Fibroblast of mammary gland (primary cell): ENCODE measurements around the gene HOXA7.
A peak's percentile ranks its signal among the peaks of the same experiment; 100 is the strongest.

Experiments used
- DNase-seq: peaks from one replicate; pipeline ENCODE4 v3.0.0-alpha.2; 2010; ENCODE audit warnings: low read depth
- H3K4me3 ChIP-seq: 2 replicates; pipeline ENCODE4 v1.5.1; 2011; ENCODE audit warnings: low read depth, mild to moderate bottlenecking, low read length, moderate library complexity; ENCODE audit not compliant: control insufficient read depth
- TF ChIP-seq, protein P1 (sequence below): conservative IDR thresholded peaks from 2 replicates; pipeline ENCODE4 v1.5.1; 2011; ENCODE audit warnings: low read depth, low read length, inconsistent platforms; ENCODE audit not compliant: control insufficient read depth, insufficient read depth

The HOXA7 gene

DNA sequence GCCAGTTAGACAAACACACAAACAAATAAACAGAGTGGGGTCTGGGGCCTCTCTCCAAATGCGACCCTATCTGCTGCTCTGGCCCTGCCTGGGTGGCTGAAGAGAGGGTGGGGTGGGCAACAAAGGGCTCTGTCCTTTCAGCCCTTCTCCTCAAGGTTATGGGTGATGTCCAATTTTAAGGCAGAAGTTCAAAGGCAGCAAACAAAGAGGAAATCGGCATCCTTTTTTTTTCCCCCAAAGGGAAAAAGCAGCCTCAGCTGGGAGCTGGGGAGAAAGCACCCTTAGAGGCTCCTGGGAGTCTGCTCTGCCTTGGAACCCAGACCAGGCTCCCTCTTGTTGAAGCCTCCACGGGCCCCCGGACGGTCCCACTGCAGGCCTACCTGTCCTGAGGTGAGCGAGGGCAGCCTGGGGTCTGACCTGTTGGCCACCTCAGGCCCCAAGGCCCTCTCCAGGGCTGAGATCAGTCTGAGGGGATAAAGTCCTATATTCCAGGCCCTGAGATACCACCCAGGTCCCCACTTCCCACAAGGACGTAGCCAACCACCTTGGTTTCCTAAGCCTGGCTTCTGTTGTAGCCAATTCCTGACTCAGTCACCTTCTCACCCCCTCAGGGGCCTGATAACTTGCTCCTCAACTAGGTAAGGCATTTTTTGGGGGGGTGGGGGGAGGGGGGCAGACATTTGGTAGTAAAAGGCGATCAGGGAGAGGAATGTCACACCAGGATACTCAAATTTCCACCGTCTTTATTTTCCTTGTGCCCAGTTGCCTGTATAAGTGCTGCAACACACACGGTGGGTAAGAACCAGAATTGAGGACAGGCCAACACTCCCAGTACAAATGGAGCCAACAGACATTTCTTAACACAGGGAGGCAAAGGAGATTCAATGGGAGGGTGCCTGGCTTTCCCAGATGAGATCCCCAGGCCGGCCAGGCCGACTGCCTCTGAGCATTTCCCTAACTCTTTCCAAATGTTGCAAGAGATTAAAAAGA, 24.3 kb upstream of the HOXA7 start:
- H3K4me3 ChIP-seq: no peak overlapping the region
- no peak for DNase-seq
- TF ChIP-seq, protein P1, sequence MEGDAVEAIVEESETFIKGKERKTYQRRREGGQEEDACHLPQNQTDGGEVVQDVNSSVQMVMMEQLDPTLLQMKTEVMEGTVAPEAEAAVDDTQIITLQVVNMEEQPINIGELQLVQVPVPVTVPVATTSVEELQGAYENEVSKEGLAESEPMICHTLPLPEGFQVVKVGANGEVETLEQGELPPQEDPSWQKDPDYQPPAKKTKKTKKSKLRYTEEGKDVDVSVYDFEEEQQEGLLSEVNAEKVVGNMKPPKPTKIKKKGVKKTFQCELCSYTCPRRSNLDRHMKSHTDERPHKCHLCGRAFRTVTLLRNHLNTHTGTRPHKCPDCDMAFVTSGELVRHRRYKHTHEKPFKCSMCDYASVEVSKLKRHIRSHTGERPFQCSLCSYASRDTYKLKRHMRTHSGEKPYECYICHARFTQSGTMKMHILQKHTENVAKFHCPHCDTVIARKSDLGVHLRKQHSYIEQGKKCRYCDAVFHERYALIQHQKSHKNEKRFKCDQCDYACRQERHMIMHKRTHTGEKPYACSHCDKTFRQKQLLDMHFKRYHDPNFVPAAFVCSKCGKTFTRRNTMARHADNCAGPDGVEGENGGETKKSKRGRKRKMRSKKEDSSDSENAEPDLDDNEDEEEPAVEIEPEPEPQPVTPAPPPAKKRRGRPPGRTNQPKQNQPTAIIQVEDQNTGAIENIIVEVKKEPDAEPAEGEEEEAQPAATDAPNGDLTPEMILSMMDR: no peak

DNA sequence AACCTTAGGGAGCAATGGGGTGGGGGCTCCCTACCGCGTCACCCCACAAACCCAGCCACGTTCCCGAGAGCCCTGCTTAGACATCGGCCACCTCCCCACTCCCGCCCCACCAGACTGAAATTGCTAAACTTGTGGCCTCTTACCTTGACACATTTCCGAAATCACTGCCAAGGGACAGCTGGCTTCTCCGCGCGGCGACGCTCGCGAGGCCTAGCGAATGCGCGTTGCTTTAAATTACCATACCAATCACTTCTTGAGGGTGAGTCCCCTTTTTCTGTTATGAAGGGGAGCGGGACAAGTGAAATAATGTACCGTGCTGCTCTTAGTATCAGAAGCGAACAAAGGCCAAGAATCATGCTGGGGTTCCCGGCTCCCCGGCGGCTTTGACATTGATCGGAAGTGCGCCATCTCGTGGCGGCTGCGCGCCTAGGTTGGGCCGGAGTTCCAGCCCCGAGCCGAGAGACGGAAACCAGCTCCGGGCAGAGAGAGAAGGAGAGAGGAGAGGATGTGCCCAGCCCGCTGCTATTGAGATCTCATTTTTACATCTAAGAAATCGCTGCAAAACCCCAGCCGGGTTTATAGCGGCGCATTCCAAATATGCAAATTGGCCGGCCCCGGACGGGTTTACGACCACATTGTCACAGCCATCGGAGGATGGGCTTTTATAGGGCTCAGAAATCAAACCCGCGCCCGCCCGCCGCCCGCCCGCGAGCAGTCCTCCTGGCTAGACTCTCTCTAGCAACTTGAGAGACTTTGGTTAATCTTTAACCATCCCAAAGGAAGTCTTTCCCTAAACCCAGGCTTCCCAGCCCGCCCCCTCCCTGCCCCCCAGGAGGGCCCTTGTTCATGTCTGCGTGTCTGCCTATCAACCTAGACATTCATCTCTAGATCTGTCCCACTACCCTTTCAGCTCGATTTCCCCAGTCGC, 23.3 kb upstream of the HOXA7 start:
- DNase-seq: peak; percentile 69
- H3K4me3 ChIP-seq: peak overlapping the region; percentile 29
- TF ChIP-seq, protein P1: peak; percentile 75

DNA sequence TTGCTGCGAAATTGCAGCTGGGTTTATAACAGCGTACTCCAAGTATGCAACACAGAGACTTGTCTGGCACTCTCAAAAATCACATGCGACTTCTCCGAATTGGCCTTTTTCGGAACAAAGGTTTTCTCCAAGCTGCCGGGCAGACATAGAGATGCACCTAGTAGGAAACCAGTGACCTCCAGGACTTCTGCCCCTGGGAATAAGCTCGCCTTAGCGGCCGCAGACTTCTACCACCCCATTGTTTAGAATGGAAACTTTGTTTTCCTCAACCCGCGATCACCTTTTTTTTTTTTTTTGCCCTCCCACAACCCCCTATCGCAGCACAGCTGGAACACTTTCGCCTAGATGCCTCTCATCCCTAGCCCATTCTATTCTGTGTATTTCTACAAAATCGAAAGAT, 22.6 kb upstream of the HOXA7 start:
- TF ChIP-seq, protein P1: no peak

DNA sequence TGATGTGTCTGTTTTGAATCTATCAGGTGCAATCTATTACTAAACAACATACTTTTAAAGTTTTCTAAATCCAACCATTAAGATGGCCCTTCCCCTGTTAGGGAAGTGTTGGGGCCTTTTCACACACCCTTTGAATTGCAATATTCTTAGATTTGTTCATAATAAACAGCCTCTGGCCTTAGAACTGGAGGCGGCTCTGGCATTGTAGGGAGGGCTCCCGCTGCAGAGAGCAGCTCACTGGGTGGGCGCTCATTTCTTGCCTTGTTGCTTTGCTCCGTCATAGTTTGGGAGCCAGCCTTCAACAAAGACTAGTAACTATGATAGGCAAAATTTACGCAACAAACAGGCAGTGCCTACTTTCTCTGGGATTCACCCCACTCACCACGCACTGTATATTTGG, 21.9 kb upstream of the HOXA7 start:
- no peak for DNase-seq
- no peak overlapping the region for H3K4me3 ChIP-seq

More for the DNA sequence above, 22.6 kb upstream of the HOXA7 start:
- H3K4me3 ChIP-seq: no peak overlapping the region
- no peak for DNase-seq

DNA sequence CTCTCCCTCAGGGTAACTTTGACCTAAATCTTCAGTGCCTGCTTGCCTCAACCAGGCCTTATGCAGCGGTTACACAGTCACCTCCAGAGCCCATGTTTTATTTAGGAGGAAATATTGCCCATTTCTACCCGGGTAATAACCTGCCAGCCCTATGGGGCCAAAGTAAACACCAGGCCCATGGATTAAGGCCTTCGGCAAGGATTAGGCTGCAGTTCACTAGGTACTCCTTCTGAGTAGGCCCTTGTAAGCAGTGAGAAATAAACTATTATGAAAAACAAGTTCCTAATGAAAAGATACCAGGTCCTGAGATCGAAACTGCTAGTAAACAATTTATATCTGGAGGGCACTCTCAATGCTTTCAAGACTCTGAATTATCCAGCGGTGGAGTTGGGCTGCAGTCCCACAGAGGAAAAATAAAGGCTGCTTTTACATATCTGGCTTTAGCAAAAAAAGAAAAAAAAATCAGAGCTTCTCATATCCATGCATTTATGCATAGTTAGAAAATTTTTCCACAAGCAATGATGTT, 21.4 kb upstream of the HOXA7 start:
- no peak overlapping the region for H3K4me3 ChIP-seq
- TF ChIP-seq, protein P1: no peak
- DNase-seq: no peak

More for the DNA sequence above, 21.9 kb upstream of the HOXA7 start:
- TF ChIP-seq, protein P1: no peak
